HG02870 (cell line): ENCODE data around the gene ATP2A1.
"Not testable (repeated sequence)": the region's sequence is repeated elsewhere in the genome, so short reads cannot be mapped to it uniquely, and the experiment has no call there.

ENCODE experiments used
- ATAC-seq: cut with Tn5 transposase; IDR thresholded peaks from one replicate; pipeline ENCODE4 v1.9.1; 2021; ENCODE audit warnings: mild to moderate bottlenecking, moderate library complexity; ENCODE audit not compliant: unreplicated experiment

The ATP2A1 gene

DNA sequence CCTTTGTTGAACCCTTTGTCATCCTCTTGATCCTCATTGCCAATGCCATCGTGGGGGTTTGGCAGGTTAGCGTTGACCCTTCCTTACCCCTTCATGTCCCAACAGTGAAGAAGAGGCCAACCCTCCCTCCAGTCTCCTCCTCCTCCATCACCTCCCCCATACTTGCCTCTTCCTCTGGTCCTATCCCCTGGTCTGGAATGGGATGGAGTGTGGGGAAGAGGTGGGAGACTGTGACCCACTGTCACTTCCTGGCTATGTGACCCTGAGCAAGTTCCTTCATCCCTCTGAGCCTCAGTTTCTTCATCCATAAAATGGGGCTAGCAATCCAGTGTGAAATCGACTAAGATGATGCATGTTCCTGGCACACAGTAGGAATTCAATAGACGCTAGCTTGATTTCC lies 2.7 kb downstream of the ATP2A1 start:
- ATAC-seq: no peak

- ATAC-seq: not testable (repeated sequence)
Measured at GRCh38 chr16:28881565-28881964, 3.3 kb downstream of the ATP2A1 start.

DNA sequence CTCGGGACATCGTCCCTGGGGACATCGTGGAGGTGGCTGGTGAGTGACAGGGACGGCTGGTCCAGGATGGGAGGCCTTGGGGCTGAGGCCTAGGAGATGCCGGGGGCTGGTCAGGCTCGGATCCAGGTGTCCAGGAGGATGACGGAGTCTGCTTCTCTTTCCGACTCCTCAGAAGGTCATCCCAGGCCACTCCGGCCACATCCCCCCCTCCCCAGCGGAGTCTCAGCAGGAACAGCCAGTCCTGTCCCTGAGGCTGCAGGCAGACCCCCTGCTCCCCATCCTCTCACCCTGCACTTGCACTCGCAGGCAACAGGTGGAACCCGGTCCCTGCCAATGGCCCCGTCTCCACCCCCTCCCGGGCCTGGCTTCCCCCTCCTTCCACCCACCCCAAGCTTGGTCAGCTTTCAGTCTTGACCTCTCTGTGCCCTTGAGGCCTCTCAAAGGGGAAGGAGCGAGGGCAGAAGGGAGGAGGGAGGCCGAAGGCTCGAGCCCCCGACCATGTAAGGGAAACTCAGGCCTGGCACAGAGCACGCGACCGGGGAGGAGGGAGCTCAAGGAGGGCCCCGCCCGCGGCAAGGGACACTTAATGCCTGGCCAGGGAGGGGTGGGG lies 4.4 kb downstream of the ATP2A1 start:
- ATAC-seq: no peak

- no peak for ATAC-seq
Measured at GRCh38 chr16:28883221-28883996, 5.1 kb downstream of the ATP2A1 start.

DNA sequence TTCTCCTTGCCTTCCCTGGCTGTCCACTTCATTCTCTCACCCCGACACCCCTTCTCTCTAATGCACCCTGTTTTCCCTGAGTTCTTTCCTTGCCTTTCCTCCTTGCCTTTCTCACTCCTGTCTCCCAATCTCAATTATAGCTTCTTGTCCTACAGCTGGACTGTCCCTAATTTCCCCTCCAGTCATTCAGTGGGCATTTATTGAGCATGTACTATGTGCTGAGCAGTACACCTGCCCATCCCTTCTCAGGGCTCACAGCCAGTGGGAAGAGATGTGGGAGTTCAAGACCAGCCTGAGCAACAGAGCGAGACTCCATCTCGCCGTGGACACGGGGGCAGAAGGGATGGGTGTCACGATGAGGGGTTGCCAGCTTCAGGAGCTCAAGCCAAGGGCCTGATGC lies 5.8 kb downstream of the ATP2A1 start:
- no peak for ATAC-seq

DNA sequence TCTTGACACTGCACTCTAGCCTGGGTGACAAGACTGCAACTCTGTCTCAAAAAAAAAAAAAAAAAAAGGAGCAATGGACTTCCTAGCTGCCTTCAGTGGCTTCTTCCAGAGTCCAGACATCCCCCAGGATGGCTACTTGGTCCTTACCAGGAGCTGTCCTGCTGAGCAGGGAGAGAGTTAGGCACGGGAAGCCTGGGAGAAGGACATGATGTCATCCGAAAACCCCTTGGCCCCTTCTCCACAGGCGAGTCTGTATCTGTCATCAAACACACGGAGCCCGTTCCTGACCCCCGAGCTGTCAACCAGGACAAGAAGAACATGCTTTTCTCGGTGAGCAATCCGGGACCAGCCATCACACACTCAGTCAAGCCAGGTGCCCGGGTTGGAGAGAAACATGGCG lies 8.7 kb downstream of the ATP2A1 start:
- no peak for ATAC-seq

GRCh38 chr16:28890355-28890754 lies 12.1 kb downstream of the ATP2A1 start:
- ATAC-seq: not testable (repeated sequence)

GRCh38 chr16:28891964-28892890 lies 13.9 kb downstream of the ATP2A1 start:
- ATAC-seq: no peak

GRCh38 chr16:28893291-28893690 lies 15.0 kb downstream of the ATP2A1 start:
- ATAC-seq: no peak

GRCh38 chr16:28895609-28896008 lies 17.3 kb downstream of the ATP2A1 start:
- ATAC-seq: no peak

DNA sequence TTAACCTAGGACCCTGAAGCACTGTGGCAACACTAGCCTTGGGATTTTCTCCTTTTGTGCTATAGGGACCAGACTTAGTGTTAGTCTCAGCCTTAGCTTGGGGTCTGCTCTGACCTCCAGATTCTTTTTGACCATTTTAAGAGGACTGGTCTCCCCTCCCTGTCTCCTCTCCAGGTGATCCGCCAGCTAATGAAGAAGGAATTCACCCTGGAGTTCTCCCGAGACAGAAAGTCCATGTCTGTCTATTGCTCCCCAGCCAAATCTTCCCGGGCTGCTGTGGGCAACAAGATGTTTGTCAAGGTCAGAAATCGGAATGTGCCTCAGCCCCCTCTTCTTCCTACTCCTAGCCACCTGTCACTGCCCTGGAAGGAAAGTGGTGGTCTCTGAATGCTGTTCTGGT lies 19.5 kb downstream of the ATP2A1 start:
- ATAC-seq: no peak

DNA sequence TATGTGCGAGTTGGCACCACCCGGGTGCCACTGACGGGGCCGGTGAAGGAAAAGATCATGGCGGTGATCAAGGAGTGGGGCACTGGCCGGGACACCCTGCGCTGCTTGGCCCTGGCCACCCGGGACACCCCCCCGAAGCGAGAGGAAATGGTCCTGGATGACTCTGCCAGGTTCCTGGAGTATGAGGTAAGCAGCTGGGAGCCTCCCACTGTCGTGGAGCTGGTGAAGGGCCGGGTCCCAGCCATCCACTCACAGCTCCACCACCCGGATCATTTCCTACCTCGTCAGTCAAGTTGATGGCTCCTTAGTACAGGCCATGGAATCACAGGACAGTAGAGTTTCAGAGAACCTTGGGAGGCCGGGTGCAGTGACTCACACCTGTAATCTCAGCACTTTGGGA lies 20.0 kb downstream of the ATP2A1 start:
- ATAC-seq: no peak

DNA sequence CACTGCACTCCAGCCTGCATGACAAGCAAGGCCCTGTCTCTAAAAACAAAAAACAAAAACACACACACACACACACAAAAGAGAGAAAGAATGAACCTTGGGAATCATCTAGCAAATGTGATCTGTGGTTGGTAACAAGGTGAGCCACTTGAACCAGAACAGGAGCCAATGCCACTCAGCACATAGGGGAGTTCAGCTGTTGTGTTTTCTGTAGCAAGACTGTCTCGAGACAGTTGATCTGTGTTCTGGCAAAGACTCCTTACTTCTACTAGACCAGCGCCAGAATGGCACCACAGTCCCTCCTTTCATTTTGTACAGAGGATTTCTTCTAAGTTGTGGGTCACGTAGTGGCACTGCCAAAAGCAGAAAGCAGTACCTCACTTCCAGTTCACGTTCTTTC lies 20.7 kb downstream of the ATP2A1 start:
- no peak for ATAC-seq

- ATAC-seq: no peak
Measured at GRCh38 chr16:28899882-28900590, 21.7 kb downstream of the ATP2A1 start.

DNA sequence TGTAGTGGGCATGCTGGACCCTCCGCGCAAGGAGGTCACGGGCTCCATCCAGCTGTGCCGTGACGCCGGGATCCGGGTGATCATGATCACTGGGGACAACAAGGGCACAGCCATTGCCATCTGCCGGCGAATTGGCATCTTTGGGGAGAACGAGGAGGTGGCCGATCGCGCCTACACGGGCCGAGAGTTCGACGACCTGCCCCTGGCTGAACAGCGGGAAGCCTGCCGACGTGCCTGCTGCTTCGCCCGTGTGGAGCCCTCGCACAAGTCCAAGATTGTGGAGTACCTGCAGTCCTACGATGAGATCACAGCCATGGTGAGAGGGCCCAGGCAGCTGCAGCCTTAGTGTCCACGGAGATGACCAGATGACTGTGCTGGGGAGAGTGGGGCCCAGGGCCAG lies 22.3 kb downstream of the ATP2A1 start:
- ATAC-seq: no peak

GRCh38 chr16:28901862-28902261 lies 23.6 kb downstream of the ATP2A1 start:
- ATAC-seq: no peak

DNA sequence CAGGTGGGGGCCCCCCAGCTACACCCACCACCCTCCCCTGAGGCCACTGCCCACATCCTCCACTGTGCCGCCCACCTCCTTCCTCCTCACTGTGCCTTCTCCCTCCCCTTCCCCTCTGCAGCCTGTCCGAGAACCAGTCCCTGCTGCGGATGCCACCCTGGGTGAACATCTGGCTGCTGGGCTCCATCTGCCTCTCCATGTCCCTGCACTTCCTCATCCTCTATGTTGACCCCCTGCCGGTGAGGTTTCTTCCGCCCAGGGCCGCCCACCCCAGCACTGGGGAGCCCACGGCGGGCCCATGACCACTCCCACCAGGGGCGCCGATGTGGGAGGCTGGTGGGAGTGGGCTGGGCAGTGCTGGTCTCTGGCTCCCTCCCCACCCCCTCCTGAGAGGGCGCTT lies 24.6 kb downstream of the ATP2A1 start:
- ATAC-seq: no peak

GRCh38 chr16:28903344-28904042 lies 25.2 kb downstream of the ATP2A1 start:
- ATAC-seq: no peak

GRCh38 chr16:28904363-28904762 lies 26.1 kb downstream of the ATP2A1 start:
- no peak for ATAC-seq

GRCh38 chr16:28904828-28905227 lies 26.5 kb downstream of the ATP2A1 start:
- no peak for ATAC-seq
